ENCODE data around the gene CFD. TPM values are rescaled to one million over a fixed set of nuclear protein-coding genes. Genes with fewer than 3 reads are reported as not detected.
"Not testable (repeated sequence)": the region's sequence is repeated elsewhere in the genome, so short reads cannot be mapped to it uniquely, and the experiment has no call there.

CFD gene
- 4.1 TPM for polyA plus RNA-seq (ENCODE audit: insufficient read length)

- DNase-seq: no peak
These were observed at the start of gene CFD for GRCh38 chr19:858868-859843. Gene CFD (plus strand): TSS chr19:859664. CDS start chr19:859690, 26 bp downstream.

GRCh38 chr19:810077-810855 is 49.2 kb upstream of the CFD start:
- DNase-seq: no peak

- no peak for DNase-seq
These were observed 48.5 kb upstream of the CFD start for GRCh38 chr19:810883-811489.

GRCh38 chr19:811506-812048 is 47.9 kb upstream of the CFD start:
- no peak for DNase-seq

GRCh38 chr19:812049-812746 is 47.3 kb upstream of the CFD start:
- DNase-seq: no peak

GRCh38 chr19:812747-813218 is 46.7 kb upstream of the CFD start:
- no peak for DNase-seq

- no peak for DNase-seq
These were observed 46.0 kb upstream of the CFD start for GRCh38 chr19:813219-814151.

- DNase-seq: no peak
These were observed 45.0 kb upstream of the CFD start for GRCh38 chr19:814152-815078.

- DNase-seq: no peak
These were observed 44.2 kb upstream of the CFD start for GRCh38 chr19:815079-815774.

- no peak for DNase-seq
These were observed 43.5 kb upstream of the CFD start for GRCh38 chr19:815775-816499.

- DNase-seq: no peak
These were observed 43.0 kb upstream of the CFD start for GRCh38 chr19:816500-816857.

GRCh38 chr19:820212-820611 is 39.3 kb upstream of the CFD start:
- not testable (repeated sequence) for DNase-seq

GRCh38 chr19:821231-821824 is 38.1 kb upstream of the CFD start:
- DNase-seq: no peak

- DNase-seq: no peak
These were observed 37.5 kb upstream of the CFD start, which contains the start of gene PLPPR3 for GRCh38 chr19:821825-822503. Gene PLPPR3 (minus strand): TSS chr19:821955. CDS start chr19:821559, 396 bp downstream.

- no peak for DNase-seq
These were observed 35.8 kb upstream of the CFD start for GRCh38 chr19:823565-824121.

- no peak for DNase-seq
These were observed 34.6 kb upstream of the CFD start for GRCh38 chr19:824885-825284.

Measured in hindlimb muscle (tissue), 1 donor.